ENCODE measurements around the gene NEU1.
A peak's percentile ranks its signal among the peaks of the same experiment; 100 is the strongest.

NEU1 gene

DNA sequence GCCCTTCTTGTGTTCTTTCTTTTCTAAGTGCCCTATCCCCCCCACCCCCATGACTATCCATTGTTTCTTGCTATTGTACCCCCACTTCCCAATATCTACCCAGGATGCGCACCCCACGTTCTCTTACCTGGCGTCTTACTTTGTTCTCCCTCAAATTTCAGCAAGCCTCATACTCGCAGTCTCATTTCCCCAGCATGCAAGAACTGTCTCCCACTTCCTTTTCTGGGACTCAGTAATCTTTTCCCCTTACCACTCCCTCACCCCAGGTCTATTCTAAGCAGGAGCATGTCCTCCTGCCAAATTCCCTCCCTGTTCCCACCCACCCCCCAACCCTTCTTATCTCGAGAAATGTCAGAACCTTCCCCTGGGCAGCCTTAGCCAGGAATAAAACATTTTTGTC is 36.6 kb upstream of the NEU1 start:
- no peaks in the 10 kb centered on the region for H3K9me3 Mint-ChIP-seq
- peak overlapping the region; percentile 85 for H3K27ac Mint-ChIP-seq
- H3K36me3 Mint-ChIP-seq = no peaks in the 10 kb centered on the region
- peaks cover 39% of the 10 kb centered on the region for H3K4me1 Mint-ChIP-seq
- H3K27me3 Mint-ChIP-seq = no peaks in the 10 kb centered on the region
- H3K4me3 Mint-ChIP-seq = peak overlapping the region; percentile 80

DNA sequence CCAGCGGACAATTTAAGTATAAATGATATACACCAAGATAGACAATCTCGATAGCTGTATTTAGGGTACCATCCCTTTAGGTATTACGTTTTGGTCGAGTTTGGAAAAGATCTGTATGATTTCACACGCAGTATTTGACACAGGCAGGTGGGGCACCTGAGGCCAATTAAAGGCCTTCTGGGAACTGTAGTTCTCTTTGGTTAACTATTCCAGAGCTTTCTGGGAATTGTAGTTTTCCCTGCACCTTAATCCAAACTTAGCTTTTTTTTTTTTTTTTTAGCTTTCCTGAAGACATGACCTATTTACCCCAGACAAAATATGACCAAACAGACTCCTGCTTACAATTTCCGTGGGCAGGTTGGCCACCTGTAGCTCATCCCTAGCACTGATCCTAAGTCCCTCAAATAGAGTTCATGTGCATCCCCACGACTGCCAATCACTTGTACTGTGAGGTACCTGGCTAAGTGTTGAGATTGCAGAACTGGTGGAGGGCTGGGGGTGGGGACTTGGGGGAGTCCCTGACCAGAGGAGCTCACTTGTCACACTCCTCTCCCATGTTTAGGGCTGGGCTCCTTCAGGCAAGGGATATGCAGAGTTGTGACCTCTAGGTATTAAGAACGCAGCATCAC is 35.9 kb upstream of the NEU1 start:
- Mint-ChIP-seq H3K4me3 (peak overlapping the region; percentile 93), H3K36me3 (no peaks in the 10 kb centered on the region), H3K9me3 (no peaks in the 10 kb centered on the region), H3K27me3 (no peaks in the 10 kb centered on the region), H3K27ac (peak overlapping the region; percentile 90), H3K4me1 (peaks cover 39% of the 10 kb centered on the region)

DNA sequence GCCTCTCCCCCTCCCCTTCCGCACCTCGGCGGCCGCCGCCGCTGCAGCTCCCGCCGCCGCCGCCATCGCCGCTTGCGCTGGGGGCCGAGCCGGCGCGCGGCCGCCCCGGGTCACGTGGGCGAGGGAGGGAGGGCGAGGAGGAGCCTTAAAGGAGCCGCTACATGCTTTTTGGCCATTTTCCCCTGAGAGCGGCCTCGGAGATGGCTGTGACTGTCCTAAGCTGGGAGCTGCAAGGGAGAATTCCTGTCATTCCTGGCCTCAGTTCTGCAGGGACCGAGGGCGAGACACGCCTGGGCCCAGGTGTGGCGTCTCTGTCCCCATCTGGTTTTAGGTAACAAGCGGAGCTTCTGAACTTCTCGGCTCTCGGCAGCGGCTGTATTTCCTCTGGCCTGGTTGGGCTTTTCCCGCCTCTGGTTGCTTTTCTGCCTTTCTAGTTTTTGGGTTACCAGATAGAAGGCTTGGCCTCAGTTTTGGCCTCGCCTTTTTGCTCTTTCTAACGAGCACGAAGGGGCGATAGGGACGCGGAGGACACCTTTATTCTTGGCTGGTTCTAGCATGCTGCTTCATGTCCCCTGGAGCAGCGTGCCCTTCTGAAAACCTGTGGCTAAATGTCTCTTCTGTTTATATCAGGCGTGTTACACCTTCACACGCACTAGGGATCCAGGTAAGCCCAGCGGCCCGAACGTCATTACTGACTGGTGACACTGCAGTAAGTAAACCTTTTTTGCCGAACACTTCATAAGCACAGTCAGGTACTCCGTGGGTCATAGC is 35.2 kb upstream of the NEU1 start, which contains the start of gene EHMT2:
EHMT2 (minus strand) TSS at position 87 of the 771 bp plus-strand sequence; CDS start at position 66, 21 bp downstream.
- Mint-ChIP-seq H3K27ac (peak within 1 kb of the TSS; percentile 94), H3K4me3 (peak within 1 kb of the TSS; percentile 93), H3K36me3 (no peaks in the 10 kb centered on the region), H3K27me3 (no peaks in the 10 kb centered on the region), H3K9me3 (no peaks in the 10 kb centered on the region), H3K4me1 (peaks cover 35% of the 10 kb centered on the region)

DNA sequence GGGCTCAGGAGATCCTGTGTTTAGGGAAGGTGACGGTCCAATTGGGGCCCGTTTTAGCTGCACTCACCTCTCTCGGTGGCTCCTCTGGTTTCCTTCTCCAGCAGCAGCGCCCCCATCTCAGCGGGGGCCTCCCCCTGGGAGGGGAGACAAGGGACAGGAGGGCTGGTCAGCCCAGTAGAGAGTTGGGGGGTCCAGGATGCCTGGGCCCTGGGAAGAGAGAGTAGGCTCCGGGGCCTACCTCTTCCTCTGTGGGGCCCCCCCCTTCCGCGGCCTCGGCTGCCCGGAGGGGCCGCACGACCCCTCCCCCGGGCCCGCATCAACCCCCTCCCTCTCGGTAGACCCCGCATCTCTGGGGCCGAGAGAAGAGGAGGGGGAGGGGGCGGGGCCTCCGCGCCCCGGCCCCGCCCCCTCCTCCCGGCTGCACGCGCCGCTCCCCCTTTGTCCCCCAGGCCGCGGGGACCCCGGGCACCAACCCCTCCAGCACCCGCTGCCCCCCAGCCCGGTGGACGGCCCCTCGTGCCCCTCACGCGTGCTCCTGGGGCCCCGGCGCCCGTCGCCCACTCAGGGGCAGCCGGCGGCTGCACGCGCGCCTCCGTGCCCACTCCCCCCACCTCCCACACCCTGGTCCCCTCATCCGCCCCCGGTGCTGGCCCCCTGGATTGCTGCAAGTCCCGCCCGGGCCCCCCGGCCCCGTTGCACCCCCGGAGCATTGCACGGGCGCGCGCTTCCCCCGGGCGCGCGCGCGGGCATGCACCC is 34.4 kb upstream of the NEU1 start:
- Mint-ChIP-seq H3K4me1 (peaks cover 30% of the 10 kb centered on the region), H3K27ac (peak overlapping the region; percentile 94), H3K4me3 (peak overlapping the region; percentile 85), H3K9me3 (no peaks in the 10 kb centered on the region), H3K27me3 (no peaks in the 10 kb centered on the region), H3K36me3 (peaks cover 1% of the 10 kb centered on the region)

DNA sequence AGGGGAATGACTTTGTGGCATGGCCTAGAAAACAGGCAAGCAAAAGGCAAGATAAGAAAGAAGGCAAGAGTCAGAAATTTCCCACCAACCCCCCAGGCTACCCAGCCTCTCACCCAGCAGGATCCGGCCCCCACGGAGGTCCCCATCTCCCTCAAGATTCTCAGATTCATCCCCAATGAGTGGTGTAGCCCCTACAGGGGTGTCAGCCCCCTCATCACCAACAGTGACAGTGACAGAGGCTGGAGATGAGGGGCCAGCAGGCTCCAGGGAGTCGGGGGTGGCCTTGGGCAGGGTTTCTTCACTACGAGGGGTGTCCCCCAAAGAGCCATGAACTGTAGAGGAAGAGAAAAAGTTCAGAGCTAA is 33.9 kb upstream of the NEU1 start:
- Mint-ChIP-seq H3K4me1 (peaks cover 30% of the 10 kb centered on the region), H3K27me3 (no peaks in the 10 kb centered on the region), H3K36me3 (peaks cover 2% of the 10 kb centered on the region), H3K27ac (peak overlapping the region; percentile 94), H3K4me3 (peak overlapping the region; percentile 85), H3K9me3 (no peaks in the 10 kb centered on the region)

DNA sequence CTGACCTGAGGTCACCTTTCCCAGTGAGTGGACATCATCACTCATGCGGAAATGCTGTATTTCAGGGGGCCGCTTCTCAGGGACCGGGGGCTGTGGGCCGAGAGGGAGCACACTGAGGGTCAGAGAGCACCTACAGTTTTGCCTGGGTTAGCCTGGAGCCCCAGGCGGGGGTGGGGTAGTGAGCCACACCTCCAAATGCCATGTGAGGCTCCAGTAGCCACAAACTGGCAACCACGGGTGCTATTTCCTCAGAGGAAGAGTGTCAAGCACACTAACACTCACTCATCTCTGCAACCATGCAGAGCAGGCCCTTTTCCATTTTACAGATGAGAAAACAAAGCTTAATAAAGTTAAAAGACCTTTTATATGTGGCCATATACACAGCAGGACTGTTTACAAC is 30.2 kb upstream of the NEU1 start:
- no peaks in the 10 kb centered on the region for H3K9me3 Mint-ChIP-seq
- peaks cover 12% of the 10 kb centered on the region for H3K4me1 Mint-ChIP-seq
- H3K27ac Mint-ChIP-seq = no peak overlapping the region
- H3K36me3 Mint-ChIP-seq = peaks cover 8% of the 10 kb centered on the region
- H3K27me3 Mint-ChIP-seq = no peaks in the 10 kb centered on the region
- H3K4me3 Mint-ChIP-seq = no peak overlapping the region

DNA sequence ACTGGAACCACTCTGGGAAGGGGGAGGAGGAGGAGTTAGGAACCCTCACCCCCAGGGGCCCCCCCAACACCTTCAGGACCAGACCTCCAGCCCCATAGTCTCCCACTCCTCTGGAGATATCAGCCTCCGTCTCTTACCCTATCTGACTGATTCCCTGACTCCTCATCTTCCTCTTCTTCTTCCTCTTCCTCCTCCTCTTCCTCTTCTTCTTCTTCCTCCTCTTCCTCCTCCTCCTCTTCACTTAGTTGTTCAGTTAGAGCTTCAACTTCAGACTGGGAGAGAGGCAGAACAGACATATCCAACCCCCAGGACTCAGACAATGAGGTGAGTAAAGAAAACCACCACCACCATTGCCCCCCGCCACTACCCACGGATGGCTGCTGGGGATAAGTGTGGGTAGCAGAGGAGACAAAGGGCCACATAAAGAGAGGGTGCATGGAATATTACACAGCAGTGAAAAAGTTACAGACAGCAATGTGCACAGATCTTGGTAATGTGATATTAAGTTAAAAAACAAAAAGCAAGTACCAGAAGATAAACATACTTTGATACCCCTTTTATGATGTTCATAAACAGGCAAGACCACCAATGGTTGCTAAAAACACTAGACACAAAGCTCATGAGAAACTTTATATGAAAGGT is 26.8 kb upstream of the NEU1 start:
- H3K27me3 Mint-ChIP-seq = no peaks in the 10 kb centered on the region
- no peaks in the 10 kb centered on the region for H3K4me1 Mint-ChIP-seq
- no peak overlapping the region for H3K4me3 Mint-ChIP-seq
- H3K27ac Mint-ChIP-seq = no peak overlapping the region
- H3K36me3 Mint-ChIP-seq = peaks cover 13% of the 10 kb centered on the region
- H3K9me3 Mint-ChIP-seq = no peaks in the 10 kb centered on the region

DNA sequence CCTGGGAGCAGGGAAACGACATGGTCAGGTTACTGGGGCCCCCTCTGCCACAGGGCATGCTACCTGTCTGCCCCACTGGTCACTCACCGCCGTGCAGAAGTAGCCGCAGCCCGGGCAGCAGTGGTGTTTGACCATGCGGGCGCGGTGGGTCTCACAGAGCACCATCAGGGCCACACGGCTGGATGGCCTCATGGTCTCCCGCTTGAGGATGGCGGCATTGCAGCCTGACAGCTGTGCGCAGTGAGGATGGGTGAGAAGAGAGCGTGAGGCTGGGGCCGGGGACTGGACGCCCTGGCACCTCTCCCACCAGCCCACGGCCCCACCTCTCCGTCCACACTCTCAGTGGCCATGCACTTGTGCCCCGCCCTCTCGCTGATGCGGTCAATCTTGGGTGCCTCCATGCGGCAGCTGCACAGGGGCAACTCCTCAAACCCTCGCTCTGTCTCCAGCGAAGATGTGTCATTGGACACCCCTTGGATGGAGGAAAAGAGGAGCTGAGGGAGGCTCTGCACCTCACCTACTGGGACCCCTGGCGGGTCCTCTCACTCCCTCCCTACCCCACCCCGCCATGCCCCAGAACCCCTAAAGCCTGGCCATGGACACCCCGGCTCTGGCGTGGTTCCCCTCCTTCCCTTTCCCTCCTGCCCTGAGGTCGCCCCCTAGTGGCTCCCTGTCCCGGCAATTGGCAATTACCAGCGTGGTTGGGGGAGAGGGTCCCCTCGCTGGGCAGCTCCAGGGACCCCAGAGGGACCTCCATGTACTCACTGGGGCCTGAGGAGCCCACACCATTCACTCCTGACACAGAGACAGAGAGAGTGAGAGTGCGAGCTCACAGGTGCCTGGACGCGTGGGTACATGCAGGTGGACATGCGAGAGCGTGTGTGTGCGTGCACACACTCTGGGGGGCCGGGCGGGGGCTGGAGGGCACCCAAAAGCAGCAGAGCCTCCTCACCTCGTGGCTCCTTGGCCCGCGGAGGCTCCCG is 25.9 kb upstream of the NEU1 start:
- Mint-ChIP-seq H3K4me3 (no peak overlapping the region), H3K36me3 (peaks cover 13% of the 10 kb centered on the region), H3K9me3 (no peaks in the 10 kb centered on the region), H3K27ac (no peak overlapping the region), H3K27me3 (no peaks in the 10 kb centered on the region), H3K4me1 (no peaks in the 10 kb centered on the region)

DNA sequence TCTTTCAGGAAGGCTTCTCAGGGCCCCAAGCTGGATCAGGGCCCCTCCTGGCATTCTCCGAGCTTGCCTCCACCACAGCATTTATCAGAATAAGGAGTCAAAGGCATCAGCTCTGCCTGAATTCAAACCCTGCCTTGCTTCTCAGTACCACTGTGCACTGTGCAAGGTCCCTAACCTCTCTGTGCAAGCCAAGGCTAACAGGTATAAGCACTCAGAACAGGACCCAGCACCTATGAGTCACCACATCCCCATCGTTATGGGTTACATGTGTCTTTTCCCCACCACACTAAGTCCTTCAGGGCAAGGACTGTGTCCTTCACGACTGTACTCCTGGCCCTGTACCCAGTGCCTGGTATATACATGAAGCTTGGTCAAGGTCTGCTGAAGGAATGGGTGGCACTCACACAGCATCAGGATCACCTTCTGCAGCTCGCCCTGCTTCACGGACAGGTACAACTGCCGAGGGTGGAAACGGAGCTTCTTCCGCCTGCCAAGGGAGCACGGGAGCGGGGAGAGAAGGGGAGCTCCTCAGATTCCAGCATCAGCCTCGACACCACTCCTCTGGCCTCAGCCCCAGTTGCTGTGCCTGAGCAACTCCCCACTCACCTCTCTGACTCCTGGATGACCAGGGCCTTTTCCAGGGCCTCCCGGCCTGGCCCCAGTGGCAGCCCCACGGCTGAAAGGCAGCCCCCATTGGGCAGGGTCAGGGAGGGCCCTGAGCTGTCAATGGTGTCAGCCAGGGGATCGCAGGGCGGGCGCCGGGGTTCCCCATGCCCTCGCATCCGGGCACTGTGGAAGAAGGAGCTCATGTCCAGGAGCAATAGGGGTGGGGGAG is 24.8 kb upstream of the NEU1 start:
- H3K9me3 Mint-ChIP-seq = no peaks in the 10 kb centered on the region
- no peaks in the 10 kb centered on the region for H3K4me1 Mint-ChIP-seq
- H3K27me3 Mint-ChIP-seq = no peaks in the 10 kb centered on the region
- no peak overlapping the region for H3K4me3 Mint-ChIP-seq
- no peak overlapping the region for H3K27ac Mint-ChIP-seq
- peaks cover 13% of the 10 kb centered on the region for H3K36me3 Mint-ChIP-seq

DNA sequence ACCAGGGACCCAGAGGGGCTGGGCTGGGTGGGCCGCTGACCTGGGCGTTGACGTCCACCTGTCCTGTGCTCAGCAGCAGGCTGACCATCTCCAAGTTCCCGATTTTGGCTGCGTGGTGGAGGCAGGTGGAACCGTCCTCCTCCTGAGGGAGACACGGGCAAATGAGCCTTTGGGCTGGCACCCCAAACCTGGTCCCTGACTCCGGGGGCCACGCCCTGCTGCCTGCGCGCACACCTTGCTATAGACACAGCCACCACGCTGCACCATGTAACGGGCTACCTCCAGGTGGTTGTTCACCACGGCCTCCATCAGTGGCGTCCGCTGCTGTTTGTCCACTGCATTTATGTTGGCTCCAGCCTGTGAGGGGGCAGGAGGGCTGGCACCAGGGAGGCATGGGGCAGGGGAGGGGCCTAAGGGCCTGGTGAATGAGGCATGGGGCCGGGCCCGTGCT is 23.9 kb upstream of the NEU1 start:
- no peaks in the 10 kb centered on the region for H3K27me3 Mint-ChIP-seq
- no peaks in the 10 kb centered on the region for H3K9me3 Mint-ChIP-seq
- H3K27ac Mint-ChIP-seq = no peak overlapping the region
- no peaks in the 10 kb centered on the region for H3K4me1 Mint-ChIP-seq
- H3K4me3 Mint-ChIP-seq = no peak overlapping the region
- H3K36me3 Mint-ChIP-seq = peaks cover 13% of the 10 kb centered on the region

DNA sequence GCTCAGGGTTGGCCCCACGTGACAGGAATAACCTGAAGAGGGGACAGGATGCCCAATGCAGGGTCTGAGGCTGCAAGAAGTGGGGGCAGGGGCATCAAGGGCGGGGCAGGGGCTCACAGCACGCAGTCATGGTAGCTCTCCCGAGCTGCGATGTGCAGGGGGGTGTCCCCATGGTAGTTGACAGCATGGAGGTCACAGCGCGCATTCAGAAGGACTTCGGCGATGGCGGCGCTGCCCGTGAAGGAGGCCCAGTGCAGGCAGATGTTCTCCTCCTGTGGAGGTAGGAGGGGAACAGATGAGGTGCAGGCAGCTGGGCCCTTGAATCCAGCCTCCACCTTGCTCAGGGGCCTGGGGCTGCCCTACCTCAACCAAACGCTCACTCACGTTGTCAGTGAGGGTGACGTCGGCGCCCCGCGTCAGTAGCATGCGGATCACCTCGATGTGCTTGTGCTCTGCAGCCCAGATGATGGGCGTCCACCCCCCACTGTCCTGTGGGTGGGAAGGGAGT is 22.0 kb upstream of the NEU1 start:
- Mint-ChIP-seq H3K36me3 (peaks cover 17% of the 10 kb centered on the region), H3K4me3 (no peak overlapping the region), H3K9me3 (no peaks in the 10 kb centered on the region), H3K4me1 (no peaks in the 10 kb centered on the region), H3K27me3 (no peaks in the 10 kb centered on the region), H3K27ac (no peak overlapping the region)

DNA sequence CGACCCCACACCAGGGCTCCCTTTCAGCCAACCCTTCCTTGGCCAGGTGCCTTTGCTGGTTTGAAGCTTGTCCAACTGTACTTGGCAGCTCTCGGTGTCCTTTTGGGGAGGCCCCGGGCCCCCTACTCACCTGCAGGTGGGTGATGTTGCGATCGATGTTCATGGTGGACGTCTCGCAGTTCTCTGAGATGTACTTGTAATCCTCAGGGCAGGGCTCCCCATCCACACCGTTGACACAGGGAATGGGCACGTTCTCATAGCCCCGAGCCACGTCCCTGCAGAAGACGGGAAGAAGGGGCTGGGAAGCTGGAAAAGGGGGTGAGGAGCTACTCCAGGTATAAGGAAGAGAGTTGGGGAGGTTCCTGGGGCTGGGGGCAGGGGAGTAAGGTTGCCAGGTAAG is 21.1 kb upstream of the NEU1 start:
- H3K4me1 Mint-ChIP-seq = no peaks in the 10 kb centered on the region
- no peaks in the 10 kb centered on the region for H3K27me3 Mint-ChIP-seq
- H3K36me3 Mint-ChIP-seq = peaks cover 17% of the 10 kb centered on the region
- no peak overlapping the region for H3K4me3 Mint-ChIP-seq
- no peak overlapping the region for H3K27ac Mint-ChIP-seq
- no peaks in the 10 kb centered on the region for H3K9me3 Mint-ChIP-seq

DNA sequence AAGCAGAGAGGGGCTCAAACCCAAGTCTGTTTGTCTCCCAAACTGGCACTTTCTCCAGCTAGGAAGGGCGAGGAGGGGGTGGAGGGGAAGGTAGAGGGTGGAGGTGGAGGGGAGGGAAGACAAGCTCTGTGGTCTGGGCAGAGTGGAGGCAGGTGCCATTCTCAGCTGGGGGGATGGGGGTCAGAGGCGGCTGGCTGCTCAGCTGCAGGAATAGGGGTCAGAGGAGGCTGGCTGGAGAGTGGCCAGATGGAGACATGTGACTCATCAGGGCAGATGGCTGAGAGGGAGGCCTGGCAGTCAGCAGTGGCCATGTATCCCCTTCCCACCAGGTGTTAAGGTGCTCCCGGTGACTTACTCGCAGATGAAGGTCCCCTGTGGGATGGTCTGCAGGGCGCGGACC is 19.7 kb upstream of the NEU1 start:
- H3K4me1 Mint-ChIP-seq = no peaks in the 10 kb centered on the region
- H3K4me3 Mint-ChIP-seq = no peak overlapping the region
- peaks cover 17% of the 10 kb centered on the region for H3K36me3 Mint-ChIP-seq
- H3K9me3 Mint-ChIP-seq = no peaks in the 10 kb centered on the region
- no peak overlapping the region for H3K27ac Mint-ChIP-seq
- no peaks in the 10 kb centered on the region for H3K27me3 Mint-ChIP-seq
